K562 (cell line): ENCODE measurements around the gene IFI30. TPM values are rescaled to one million over a fixed set of nuclear protein-coding genes. Genes with fewer than 3 reads are reported as not detected.

ENCODE experiments used
- BACH1 ChIP-seq: fragments of 200-800 bp; sonication (Bioruptor generic); IDR thresholded peaks from 2 replicates; pipeline ENCODE4 v1.6.1; 2016; ENCODE audit warnings: missing genetic modification characterization, missing compliant biosample characterization
- CBX2 ChIP-seq: fragments of 200-600 bp; sonication (generic); IDR thresholded peaks from one replicate; pipeline ENCODE4 v1.6.1; 2012; ENCODE audit warnings: mild to moderate bottlenecking, low read length, inconsistent platforms; ENCODE audit not compliant: insufficient read depth, poor library complexity, severe bottlenecking
- DNMT1 ChIP-seq: fragments of 450-650 bp; IDR thresholded peaks from 2 replicates; pipeline ENCODE4 v1.6.1; 2016; ENCODE audit warnings: antibody characterized with exemption, mild to moderate bottlenecking
- FOXP4 ChIP-seq: sonication (generic); formaldehyde crosslinking; IDR thresholded peaks from 2 replicates; pipeline ENCODE4 v1.8.0; 2022; ENCODE audit warnings: mild to moderate bottlenecking, missing genetic modification reagents, borderline replicate concordance
- GABPB1 ChIP-seq: sonication (generic); formaldehyde crosslinking; IDR thresholded peaks from 2 replicates; pipeline ENCODE4 v1.8.0; 2022; ENCODE audit warnings: mild to moderate bottlenecking, missing genetic modification reagents
- ILF3 ChIP-seq: fragments of 450-650 bp; IDR thresholded peaks from 2 replicates; pipeline ENCODE4 v1.6.1; 2018; ENCODE audit warnings: antibody characterized with exemption, mild to moderate bottlenecking, moderate library complexity, borderline replicate concordance
- MECOM ChIP-seq: fragments of 250-450 bp; sonication (Bioruptor Pico); IDR thresholded peaks from 2 replicates; pipeline ENCODE4 v1.8.0; 2022; ENCODE audit warnings: inconsistent platforms
- MIER1 ChIP-seq: fragments of 450-650 bp; IDR thresholded peaks from 2 replicates; pipeline ENCODE4 v1.6.1; 2016; ENCODE audit warnings: antibody characterized with exemption, mild to moderate bottlenecking, low read depth
- MTA2 ChIP-seq: fragments of 450-650 bp; IDR thresholded peaks from 2 replicates; pipeline ENCODE4 v1.6.1; 2016; ENCODE audit warnings: low read depth
- NONO ChIP-seq, 2 experiments: fragments of 200-400 bp in 1 of 2; fragments of 450-650 bp in 1 of 2; formaldehyde crosslinking in 1 of 2; IDR thresholded peaks; 2 replicates each; pipeline ENCODE4 v1.6.1; 2017; ENCODE audit warnings: low read depth in 2 of 2, mild to moderate bottlenecking in 2 of 2, moderate library complexity in 2 of 2, low read length in 1 of 2
- POLR2G ChIP-seq: fragments of 200-400 bp; formaldehyde crosslinking; IDR thresholded peaks from 2 replicates; pipeline ENCODE4 v1.6.1; 2017; ENCODE audit warnings: low read depth, mild to moderate bottlenecking, antibody characterized with exemption, low read length, moderate library complexity
- SAFB ChIP-seq: fragments of 200-400 bp; formaldehyde crosslinking; IDR thresholded peaks from 2 replicates; pipeline ENCODE4 v1.6.1; 2017; ENCODE audit warnings: low read depth, low read length, borderline replicate concordance
- SIX5 ChIP-seq, 2 experiments: IDR thresholded peaks; 2 replicates each; pipeline ENCODE4 v1.6.1; 2011; ENCODE audit warnings: low read length in 2 of 2, borderline replicate concordance in 1 of 2, low read depth in 1 of 2, mild to moderate bottlenecking in 1 of 2, moderate library complexity in 1 of 2; ENCODE audit not compliant: insufficient read depth in 1 of 2
- SNIP1 ChIP-seq: fragments of 450-650 bp; IDR thresholded peaks from 2 replicates; pipeline ENCODE4 v1.7.1; 2017; ENCODE audit warnings: low read depth, mild to moderate bottlenecking
- TAF1 ChIP-seq: IDR thresholded peaks from 2 replicates; pipeline ENCODE4 v1.6.1; 2011; ENCODE audit warnings: mild to moderate bottlenecking, low read length, moderate library complexity; ENCODE audit not compliant: insufficient read depth, control insufficient read depth, severe bottlenecking; ENCODE audit errors: extremely low read depth
- TAF9B ChIP-seq: fragments of 450-650 bp; IDR thresholded peaks from 2 replicates; pipeline ENCODE4 v1.6.1; 2018; ENCODE audit warnings: mild to moderate bottlenecking; ENCODE audit not compliant: partially characterized antibody
- TSC22D4 ChIP-seq: fragments of 450-650 bp; IDR thresholded peaks from 2 replicates; pipeline ENCODE4 v1.6.1; 2016; ENCODE audit warnings: missing genetic modification characterization, missing biosample characterization, control low read depth
- ZBTB7A ChIP-seq: IDR thresholded peaks from 2 replicates; pipeline ENCODE4 v1.6.1; 2011; ENCODE audit warnings: low read depth, mild to moderate bottlenecking, low read length, moderate library complexity, borderline replicate concordance; ENCODE audit not compliant: control insufficient read depth
- ZNF644 ChIP-seq: fragments of 200-800 bp; sonication (Bioruptor generic); IDR thresholded peaks from 2 replicates; pipeline ENCODE4 v1.6.1; 2016; ENCODE audit warnings: low read depth, missing genetic modification characterization, missing compliant biosample characterization
- ZNF780A ChIP-seq: fragments of 250-450 bp; sonication (Bioruptor Pico); IDR thresholded peaks from 2 replicates; pipeline ENCODE4 v1.5.0; 2021; ENCODE audit warnings: mild to moderate bottlenecking
- polyA plus RNA-seq, 8 experiments: library from polyadenylated mRNA; depleted of rRNA in 4 of 8; stranded (reverse) in 5 of 8; unstranded in 3 of 8; fragments of >200 nt; fragmentation: Nextera tagmentation in 2 of 8; fragmentation: Illumina TruSeq in 1 of 8; extraction: Ambion mirVana in 2 of 8; extraction: Trizol in 1 of 8; gene quantifications; 2 replicates each; pipeline versions ENCODE4 v1.2.1 to v1.2.3, GENCODE V29; 2011 to 2014; ENCODE audit warnings: inconsistent platforms in 1 of 8, missing spikeins in 1 of 8
- total RNA-seq, 7 experiments: library from RNA; depleted of rRNA in 6 of 7; stranded (reverse); fragments of >200 nt in 6 of 7; fragmentation: Illumina TruSeq in 2 of 7; extraction: Trizol in 2 of 7; gene quantifications; 2 replicates each; pipeline versions ENCODE4 v1.2.1 to v1.2.3, GENCODE V29; 2011 to 2021; ENCODE audit warnings: low replicate concordance in 1 of 7
- TF ChIP-seq, protein P1 (sequence below): fragments of 450-650 bp; IDR thresholded peaks from 2 replicates; pipeline ENCODE4 v1.6.1; 2016
- TF ChIP-seq, protein P2 (sequence below): fragments of 250-450 bp; sonication (Bioruptor Pico); IDR thresholded peaks from 2 replicates; pipeline ENCODE4 v1.4.0; 2020; ENCODE audit warnings: mild to moderate bottlenecking
- TF ChIP-seq, protein P3 (sequence below): fragments of 250-450 bp; sonication (Bioruptor Pico); IDR thresholded peaks from 2 replicates; pipeline ENCODE4 v1.8.0; 2021; ENCODE audit warnings: moderate library complexity, mild to moderate bottlenecking, inconsistent platforms

The IFI30 gene
- total and polyA plus RNA-seq, 9 of the 15 experiments (the other 6 are each of a cell fraction or from before 2014, with no cell fraction given) = 63.7 to 430 (median 109) TPM

- no peak for TF ChIP-seq DNMT1
- no peak for TF ChIP-seq ILF3
- TF ChIP-seq TAF1 = peak; percentile 76
- TF ChIP-seq NONO (IDR thresholded peaks at IDR 0.05; ENCODE audit: low read depth in 2 of 2, low read length in 1 of 2) = no peak; a peak in 2 of 4 replicates
- TF ChIP-seq, protein P1, sequence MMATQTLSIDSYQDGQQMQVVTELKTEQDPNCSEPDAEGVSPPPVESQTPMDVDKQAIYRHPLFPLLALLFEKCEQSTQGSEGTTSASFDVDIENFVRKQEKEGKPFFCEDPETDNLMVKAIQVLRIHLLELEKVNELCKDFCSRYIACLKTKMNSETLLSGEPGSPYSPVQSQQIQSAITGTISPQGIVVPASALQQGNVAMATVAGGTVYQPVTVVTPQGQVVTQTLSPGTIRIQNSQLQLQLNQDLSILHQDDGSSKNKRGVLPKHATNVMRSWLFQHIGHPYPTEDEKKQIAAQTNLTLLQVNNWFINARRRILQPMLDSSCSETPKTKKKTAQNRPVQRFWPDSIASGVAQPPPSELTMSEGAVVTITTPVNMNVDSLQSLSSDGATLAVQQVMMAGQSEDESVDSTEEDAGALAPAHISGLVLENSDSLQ = no peak
- no peak for TF ChIP-seq ZNF644 (tag)
- TF ChIP-seq FOXP4 = no peak
- peak; percentile 33; the same call in 1 of the 2 replicates for TF ChIP-seq GABPB1
- TF ChIP-seq ZBTB7A = peak; percentile 83
- TF ChIP-seq SNIP1 = no peak
- TF ChIP-seq, protein P2, sequence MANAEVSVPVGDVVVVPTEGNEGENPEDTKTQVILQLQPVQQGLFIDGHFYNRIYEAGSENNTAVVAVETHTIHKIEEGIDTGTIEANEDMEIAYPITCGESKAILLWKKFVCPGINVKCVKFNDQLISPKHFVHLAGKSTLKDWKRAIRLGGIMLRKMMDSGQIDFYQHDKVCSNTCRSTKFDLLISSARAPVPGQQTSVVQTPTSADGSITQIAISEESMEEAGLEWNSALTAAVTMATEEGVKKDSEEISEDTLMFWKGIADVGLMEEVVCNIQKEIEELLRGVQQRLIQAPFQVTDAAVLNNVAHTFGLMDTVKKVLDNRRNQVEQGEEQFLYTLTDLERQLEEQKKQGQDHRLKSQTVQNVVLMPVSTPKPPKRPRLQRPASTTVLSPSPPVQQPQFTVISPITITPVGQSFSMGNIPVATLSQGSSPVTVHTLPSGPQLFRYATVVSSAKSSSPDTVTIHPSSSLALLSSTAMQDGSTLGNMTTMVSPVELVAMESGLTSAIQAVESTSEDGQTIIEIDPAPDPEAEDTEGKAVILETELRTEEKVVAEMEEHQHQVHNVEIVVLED (CRISPR knock-in tag) = no peak
- no peak for TF ChIP-seq ZNF780A (CRISPR knock-in tag)
- TF ChIP-seq SIX5 (IDR thresholded peaks at IDR 0.05; ENCODE audit: borderline replicate concordance in 1 of 2, insufficient read depth in 1 of 2, low read depth in 1 of 2, low read length in 2 of 2) = no peak
- TF ChIP-seq BACH1 = no peak
- TF ChIP-seq TAF9B = no peak
- peak; percentile 94 for TF ChIP-seq POLR2G
- TF ChIP-seq SAFB = no peak
- TF ChIP-seq MIER1 = no peak
- TF ChIP-seq, protein P3, sequence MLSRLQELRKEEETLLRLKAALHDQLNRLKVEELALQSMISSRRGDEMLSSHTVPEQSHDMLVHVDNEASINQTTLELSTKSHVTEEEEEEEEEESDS = no peak
- no peak for TF ChIP-seq MTA2
- no peak for TF ChIP-seq CBX2
- TF ChIP-seq TSC22D4 (tag) = no peak
- no peak for TF ChIP-seq MECOM
Measured at GRCh38 chr19:18173572-18174288, at the start of gene IFI30 (continued).
